CD4-positive, alpha-beta T cell treated with Interleukin-6 at 100 ng/mL for 8 hours (primary cell): ENCODE measurements around the gene KCNQ1.

ENCODE experiments used
- DNase-seq: peaks from one replicate; pipeline ENCODE4 v3.0.0-alpha.2; 2020; ENCODE audit warnings: mixed read lengths, low spot score

KCNQ1 gene

GRCh38 chr11:2796508-2797113 lies 351.8 kb downstream of the KCNQ1 start:
- DNase-seq = no peak

GRCh38 chr11:2797121-2797711 lies 352.4 kb downstream of the KCNQ1 start:
- DNase-seq = no peak

GRCh38 chr11:2797741-2798361 lies 353.0 kb downstream of the KCNQ1 start:
- no peak for DNase-seq

GRCh38 chr11:2798951-2799761 lies 354.3 kb downstream of the KCNQ1 start:
- no peak for DNase-seq

GRCh38 chr11:2799881-2800654 lies 355.3 kb downstream of the KCNQ1 start:
- DNase-seq = no peak

- no peak for DNase-seq
Measured at GRCh38 chr11:2800655-2801531, 356.1 kb downstream of the KCNQ1 start.

- DNase-seq = no peak
Measured at GRCh38 chr11:2801711-2802388, 357.0 kb downstream of the KCNQ1 start.

- no peak for DNase-seq
Measured at GRCh38 chr11:2802389-2803185, 357.8 kb downstream of the KCNQ1 start.

GRCh38 chr11:2803186-2804091 lies 358.6 kb downstream of the KCNQ1 start:
- DNase-seq = no peak

- DNase-seq = no peak
Measured at GRCh38 chr11:2804189-2804588, 359.4 kb downstream of the KCNQ1 start.

- DNase-seq = no peak
Measured at GRCh38 chr11:2804701-2805387, 360.0 kb downstream of the KCNQ1 start.

GRCh38 chr11:2805388-2806056 lies 360.7 kb downstream of the KCNQ1 start:
- no peak for DNase-seq

- DNase-seq = no peak
Measured at GRCh38 chr11:2806351-2807024, 361.7 kb downstream of the KCNQ1 start.

- DNase-seq = no peak
Measured at GRCh38 chr11:2807025-2807681, 362.3 kb downstream of the KCNQ1 start.

- no peak for DNase-seq
Measured at GRCh38 chr11:2807801-2808241, 363.0 kb downstream of the KCNQ1 start.
